Endothelial cell of umbilical vein (primary cell): ENCODE measurements around the gene ALG13. TPM values are rescaled to one million over a fixed set of nuclear protein-coding genes. Genes with fewer than 3 reads are reported as not detected.

ENCODE experiments used
- BruUV-seq: library from RNA; stranded (reverse); fragments of 400-500 nt; replicated peaks from 2 replicates; lab custom pipeline; 2021; lab: Mats Ljungman, UMichigan
- CTCF ChIA-PET: fragments of 300-600, 350-600 bp; sonication (Branson Sonifier 250); formaldehyde crosslinking; loops from one replicate; lab custom pipeline; 2021; ENCODE audit warnings: antibody characterized with exemption, inconsistent platforms; lab: Charles Lee
- POLR2A ChIA-PET: fragments of 300-600, 350-600 bp; sonication (Branson Sonifier 250); formaldehyde crosslinking; loops from one replicate; lab custom pipeline; 2021; ENCODE audit warnings: antibody characterized with exemption, inconsistent platforms; lab: Charles Lee
- DNase-seq: peaks from one replicate; pipeline ENCODE4 v3.0.0-alpha.2; 2011; ENCODE audit warnings: low read depth, low spot score
- FAIRE-seq: peaks from 2 replicates; lab custom pipeline; 2011; peaks lifted over from hg19 to GRCh38; lab: Jason Lieb, UNC
- H2AFZ ChIP-seq: 2 replicates; pipeline ENCODE4 v1.6.0; 2012; ENCODE audit warnings: low read depth, low read length, control low read depth, inconsistent platforms
- H3K27ac ChIP-seq: 2 replicates; pipeline ENCODE4 v1.5.1; 2011; ENCODE audit warnings: low read depth, mild to moderate bottlenecking, control low read depth, low read length, moderate library complexity; ENCODE audit not compliant: insufficient read depth
- H3K27me3 ChIP-seq, 2 experiments: 2 replicates each; pipeline versions ENCODE4 v1.6.0 to v1.6.1; 2011; ENCODE audit warnings: low read length in 2 of 2, mixed read lengths in 1 of 2; ENCODE audit not compliant: control insufficient read depth in 2 of 2, insufficient read depth in 2 of 2
- H3K36me3 ChIP-seq, 2 experiments: 2 replicates in 1 of 2; 3 replicates in 1 of 2; pipeline ENCODE4 v1.5.1; 2011; ENCODE audit warnings: low read length in 2 of 2, mild to moderate bottlenecking in 1 of 2, moderate library complexity in 1 of 2; ENCODE audit not compliant: control insufficient read depth in 2 of 2, insufficient read depth in 2 of 2; ENCODE audit errors: extremely low read depth in 1 of 2
- H3K4me1 ChIP-seq: 3 replicates; pipeline ENCODE4 v1.5.1; 2011; ENCODE audit warnings: mild to moderate bottlenecking, low read length; ENCODE audit not compliant: control insufficient read depth, insufficient read depth; ENCODE audit errors: extremely low read depth
- H3K4me2 ChIP-seq: 2 replicates; pipeline ENCODE4 v1.6.1; 2011; ENCODE audit warnings: low read length, control low read depth, mixed read lengths; ENCODE audit not compliant: insufficient read depth
- H3K4me3 ChIP-seq, 3 experiments: fragments of 200-600 bp in 1 of 3; sonication (generic), shearing (Covaris generic) in 1 of 3; replicated peaks in 1 of 3; 2 replicates each; pipeline ENCODE4 v1.5.1; 2011 to 2016; ENCODE audit warnings: control low read depth in 3 of 3, low read length in 3 of 3, mild to moderate bottlenecking in 2 of 3, inconsistent platforms in 1 of 3, low read depth in 1 of 3, moderate library complexity in 1 of 3; ENCODE audit not compliant: insufficient read depth in 1 of 3
- H3K79me2 ChIP-seq: 2 replicates; pipeline ENCODE4 v1.6.0; 2012; ENCODE audit warnings: low read length, inconsistent platforms; ENCODE audit not compliant: control insufficient read depth, insufficient read depth
- H3K9ac ChIP-seq: replicated peaks from 2 replicates; pipeline ENCODE3; 2011; ENCODE audit warnings: low read length, control low read depth; ENCODE audit not compliant: insufficient read depth; ENCODE audit errors: extremely low read depth
- H3K9me1 ChIP-seq: replicated peaks from 3 replicates; pipeline ENCODE4 v1.6.0; 2011; ENCODE audit warnings: mild to moderate bottlenecking, low read length; ENCODE audit not compliant: control insufficient read depth, insufficient read depth; ENCODE audit errors: extremely low read depth
- H3K9me3 ChIP-seq: replicated peaks from 2 replicates; pipeline ENCODE4 v1.5.1; 2012; ENCODE audit warnings: low read length, inconsistent platforms; ENCODE audit not compliant: control insufficient read depth, insufficient read depth
- H4K20me1 ChIP-seq: replicated peaks from 2 replicates; pipeline ENCODE3; 2011; ENCODE audit warnings: mild to moderate bottlenecking, low read length; ENCODE audit not compliant: control insufficient read depth, insufficient read depth; ENCODE audit errors: extremely low read depth
- CTCF ChIP-seq, 2 donors: IDR thresholded peaks; 1 replicate in 1 of 2; 2 replicates in 1 of 2; pipeline ENCODE4 v1.5.1; 2011; ENCODE audit warnings: low read length in 2 of 2, mild to moderate bottlenecking in 2 of 2, moderate library complexity in 2 of 2, control low read depth in 1 of 2, inconsistent platforms in 1 of 2, low read depth in 1 of 2; ENCODE audit not compliant: insufficient read depth in 1 of 2; ENCODE audit errors: extremely low read depth in 1 of 2
- EZH2 ChIP-seq: IDR thresholded peaks from 2 replicates; pipeline ENCODE4 v1.6.1; 2012; ENCODE audit warnings: borderline replicate concordance, low read depth, mild to moderate bottlenecking, moderate library complexity, low read length, inconsistent platforms; ENCODE audit not compliant: severe bottlenecking
- FOS ChIP-seq: IDR thresholded peaks from 2 replicates; pipeline ENCODE4 v1.6.1; 2011; ENCODE audit warnings: mild to moderate bottlenecking, low read length, moderate library complexity, borderline replicate concordance; ENCODE audit not compliant: insufficient read depth
- GATA2 ChIP-seq: IDR thresholded peaks from 2 replicates; pipeline ENCODE4 v1.7.0; 2011; ENCODE audit warnings: low read depth, mild to moderate bottlenecking, moderate library complexity, mixed read lengths, low read length; ENCODE audit not compliant: insufficient read length, insufficient read depth
- JUN ChIP-seq: IDR thresholded peaks from 2 replicates; pipeline ENCODE4 v1.6.1; 2011; ENCODE audit warnings: borderline replicate concordance, low read depth; ENCODE audit not compliant: insufficient read length, insufficient read depth
- MAX ChIP-seq: IDR thresholded peaks from 2 replicates; pipeline ENCODE4 v1.6.1; 2011; ENCODE audit not compliant: insufficient read depth, insufficient read length
- MYC ChIP-seq: IDR thresholded peaks from one replicate; pipeline ENCODE4 v1.6.1; 2011; ENCODE audit warnings: mild to moderate bottlenecking, low read depth, low read length
- POLR2A ChIP-seq: IDR thresholded peaks from 2 replicates; pipeline ENCODE4 v1.6.1; 2012; ENCODE audit warnings: low read depth, mild to moderate bottlenecking, control low read depth, low read length
- POLR2AphosphoS5 ChIP-seq: IDR thresholded peaks from 2 replicates; pipeline ENCODE4 v1.6.1; 2012; ENCODE audit warnings: low read depth, mild to moderate bottlenecking, control low read depth, low read length, moderate library complexity; ENCODE audit not compliant: insufficient read depth
- dilution Hi-C: fragments of 300-500 bp; cut with MboI; formaldehyde crosslinking; loops from one replicate; pipeline ENCODE4 v1.15.0; 2019; ENCODE audit warnings: low sequenced_read_pairs; ENCODE audit not compliant: extremely low pct_ligation_motif_present
- intact Hi-C: fragments of 100-400 bp; cut with micrococcal nuclease; formaldehyde crosslinking; loops from one replicate; pipeline ENCODE4 v1.10.0; 2022
- polyA plus RNA-seq, 4 experiments: library from polyadenylated mRNA; depleted of rRNA in 3 of 4; stranded (reverse) in 3 of 4; unstranded in 1 of 4; fragments of >200 nt; gene quantifications; 2 replicates each; pipeline versions ENCODE4 v1.2.1 to v1.2.3, GENCODE V29; 2011 to 2012; ENCODE audit warnings: missing spikeins in 1 of 4
- total RNA-seq: library from RNA; stranded (reverse); gene quantifications from 2 replicates; pipeline ENCODE4 v1.2.3, GENCODE V29; 2021

Gene ALG13
- total and polyA plus RNA-seq, 2 donors (not counting 3 experiments of a cell fraction or from before 2014, with no cell fraction given): 37.9 to 59.2 TPM

DNA sequence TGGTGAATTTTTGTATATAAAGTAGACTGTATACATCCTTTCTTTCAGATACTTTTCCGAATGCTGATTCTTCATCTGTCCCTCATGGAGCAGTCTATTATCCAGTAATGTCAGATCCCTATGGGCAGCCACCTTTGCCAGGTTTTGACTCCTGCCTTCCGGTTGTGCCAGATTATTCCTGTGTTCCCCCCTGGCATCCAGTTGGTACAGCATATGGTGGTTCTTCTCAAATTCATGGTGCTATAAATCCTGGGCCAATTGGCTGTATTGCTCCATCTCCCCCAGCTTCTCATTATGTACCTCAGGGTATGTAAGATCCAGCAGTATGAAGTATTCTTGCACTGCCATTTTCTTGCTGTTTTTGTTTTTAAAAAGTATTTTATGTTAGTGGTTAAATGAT lies 78.7 kb downstream of the ALG13 start:
- H3K36me3 ChIP-seq: no peaks in the 10 kb centered on the region
- no peaks in the 10 kb centered on the region for H3K9me1 ChIP-seq
- no peaks in the 10 kb centered on the region for H3K9me3 ChIP-seq
- no peaks in the 10 kb centered on the region for H3K4me1 ChIP-seq
- dilution Hi-C loops: no loop called here
- H4K20me1 ChIP-seq: no peaks in the 10 kb centered on the region
- DNase-seq (no peak), FAIRE-seq (no peak)
- H3K27ac ChIP-seq: no peak overlapping the region
- H3K27me3 ChIP-seq: no peaks in the 10 kb centered on the region
- H3K9ac ChIP-seq: no peak overlapping the region
- H2AFZ ChIP-seq: no peak overlapping the region
- TF ChIP-seq MAX (no peak), CTCF (IDR thresholded peaks at IDR 0.05; ENCODE audit: extremely low read depth in 1 of 2, insufficient read depth in 1 of 2, low read depth in 1 of 2, low read length in 2 of 2) (no peak), EZH2 (no peak), GATA2 (no peak), POLR2A (no peak), MYC (no peak), POLR2AphosphoS5 (no peak), JUN (no peak), FOS (no peak)
- BruUV-seq: no TSS peak
- no peak overlapping the region for H3K4me3 ChIP-seq
- no peaks in the 10 kb centered on the region for H3K79me2 ChIP-seq
- intact Hi-C loops: no loop called here
- ChIA-PET CTCF (no interaction called here), POLR2A (no interaction called here)
- H3K4me2 ChIP-seq: no peak overlapping the region
